NOMO-1 treated with DMSO at 0.1 percent for 48 hours (cell line): ENCODE data around the gene TMPRSS9.
"Not testable (repeated sequence)": the region's sequence is repeated elsewhere in the genome, so short reads cannot be mapped to it uniquely, and the experiment has no call there.

Source experiments
- DNase-seq: peaks from one replicate; lab custom pipeline; 2025; ENCODE audit not compliant: unreplicated experiment; lab: John Stamatoyannopoulos, UW

The TMPRSS9 gene

DNA sequence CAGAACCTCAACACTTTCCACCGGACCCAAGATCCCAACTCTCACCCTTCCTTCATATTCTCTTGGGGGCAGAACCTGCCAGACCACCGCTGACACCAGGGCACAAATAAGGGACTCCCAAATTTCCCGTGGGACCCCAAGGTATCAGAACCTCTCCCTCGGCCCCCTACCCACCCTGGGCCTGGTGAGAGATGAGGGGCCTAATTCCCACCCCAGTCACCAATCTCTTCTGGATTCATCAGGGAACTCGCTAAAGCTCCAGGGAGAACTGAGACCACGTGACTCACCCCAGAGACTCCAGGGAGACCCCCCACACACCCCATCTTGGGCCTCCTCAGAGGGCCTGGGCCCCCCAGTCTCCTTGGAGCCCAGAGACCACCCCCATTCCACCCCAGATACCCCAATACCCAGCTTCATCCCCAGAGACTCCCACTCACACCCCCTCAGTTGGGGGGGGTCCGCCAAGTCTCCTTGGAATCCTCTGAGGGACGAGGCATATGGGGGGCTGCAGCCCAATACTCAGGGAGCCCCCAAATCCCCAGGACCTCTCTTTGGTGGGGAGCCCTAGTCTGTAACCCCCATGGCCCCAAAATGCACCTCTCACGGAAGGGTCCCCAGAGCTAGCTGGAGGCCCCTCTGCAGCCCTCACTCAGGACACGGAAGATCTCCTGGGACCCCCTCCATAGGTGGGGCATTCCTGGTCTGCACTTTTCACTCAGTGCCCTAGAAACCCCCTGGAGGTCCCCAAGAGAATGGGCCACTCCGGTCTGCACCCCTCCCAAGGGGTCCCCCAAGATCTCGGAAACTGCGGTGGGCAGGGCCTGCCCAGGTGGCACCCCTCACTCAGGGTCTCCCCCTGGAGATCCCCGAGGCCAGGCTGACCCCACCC is 95.1 kb downstream of the TMPRSS9 start:
- no peak for DNase-seq

DNA sequence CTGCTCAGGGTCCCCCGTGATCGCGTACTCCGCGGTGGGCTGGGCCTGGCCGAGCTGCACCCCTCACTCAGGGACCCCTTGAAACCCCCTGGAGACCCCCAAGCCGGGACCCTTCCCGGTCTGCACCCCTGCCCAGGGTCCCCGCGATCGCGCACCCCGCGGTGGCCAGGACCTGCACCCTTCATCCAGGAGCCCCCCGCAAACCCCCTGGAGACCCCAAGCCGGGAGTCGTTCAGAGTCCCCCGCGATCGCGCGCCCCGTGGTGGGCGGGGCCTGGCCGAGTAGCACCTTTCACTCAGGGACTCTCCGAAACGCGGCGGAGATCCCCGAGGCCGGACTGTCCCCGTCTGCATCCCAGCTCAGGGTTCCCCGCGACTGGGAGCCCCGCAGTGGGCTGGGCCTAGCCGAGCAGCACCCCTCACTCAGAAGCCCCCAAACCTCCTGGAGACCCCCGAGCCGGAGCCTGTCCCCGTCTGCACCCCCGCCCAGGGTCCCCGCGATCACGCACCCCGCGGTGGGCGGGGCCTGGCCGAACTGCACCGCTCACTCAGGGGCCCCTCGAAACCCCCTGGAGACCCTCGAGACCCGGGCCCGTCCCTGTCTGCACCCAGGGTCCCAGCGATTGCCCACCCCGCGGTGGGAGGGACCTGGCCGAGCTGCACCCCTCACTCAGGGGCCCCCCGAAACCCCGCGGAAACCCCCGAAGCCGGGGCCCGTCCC is 95.9 kb downstream of the TMPRSS9 start:
- DNase-seq = no peak

DNA sequence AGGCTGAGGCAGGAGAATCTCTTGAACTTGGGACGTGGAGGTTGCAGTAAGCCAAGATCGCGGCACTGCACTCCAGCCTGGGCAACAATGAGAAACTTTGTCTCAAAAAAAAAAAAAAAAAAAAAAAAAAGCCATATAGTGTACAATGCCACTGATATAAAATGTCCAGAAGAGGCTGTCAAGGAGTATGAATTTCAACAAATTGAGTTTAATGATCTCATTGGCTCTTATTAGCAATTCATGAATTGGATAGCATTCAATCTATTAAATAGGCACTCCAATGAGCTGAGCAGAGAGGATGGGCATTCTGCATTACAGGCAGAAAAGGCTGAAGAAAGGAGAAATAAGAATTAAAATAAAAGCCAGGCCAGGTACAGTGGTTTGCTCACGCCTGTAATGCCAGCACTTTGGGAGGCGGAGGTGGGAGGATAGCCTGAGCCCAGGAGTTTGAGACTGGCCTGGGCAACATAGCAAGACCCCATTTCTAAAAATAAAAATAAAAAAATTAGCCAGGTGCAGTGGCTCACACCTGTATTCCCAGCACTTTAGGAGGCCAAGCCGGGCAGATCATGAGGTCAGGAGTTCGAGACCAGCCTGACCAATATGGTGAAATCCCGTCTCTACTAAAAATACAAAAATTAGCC is 97.5 kb downstream of the TMPRSS9 start:
- no peak for DNase-seq

DNA sequence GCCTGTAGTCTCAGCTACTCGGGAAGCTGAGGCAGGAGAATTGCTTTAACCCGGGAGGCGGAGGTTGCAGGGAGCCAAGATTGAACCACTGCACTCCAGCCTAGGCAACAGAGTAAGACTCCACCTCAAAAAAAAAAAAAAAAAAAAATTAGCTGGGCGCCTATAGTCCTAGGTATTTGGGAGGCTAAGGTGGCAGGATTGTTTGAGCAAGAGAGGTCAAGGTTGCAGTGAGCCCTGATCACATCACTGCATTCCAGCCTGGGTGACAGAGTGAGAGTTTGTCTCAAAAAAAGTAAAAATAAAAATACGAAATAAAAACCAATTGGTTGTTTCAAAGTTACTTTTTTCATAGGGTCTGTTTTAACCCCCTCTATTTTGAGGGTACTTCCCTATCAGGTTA is 98.0 kb downstream of the TMPRSS9 start:
- DNase-seq = no peak

DNA sequence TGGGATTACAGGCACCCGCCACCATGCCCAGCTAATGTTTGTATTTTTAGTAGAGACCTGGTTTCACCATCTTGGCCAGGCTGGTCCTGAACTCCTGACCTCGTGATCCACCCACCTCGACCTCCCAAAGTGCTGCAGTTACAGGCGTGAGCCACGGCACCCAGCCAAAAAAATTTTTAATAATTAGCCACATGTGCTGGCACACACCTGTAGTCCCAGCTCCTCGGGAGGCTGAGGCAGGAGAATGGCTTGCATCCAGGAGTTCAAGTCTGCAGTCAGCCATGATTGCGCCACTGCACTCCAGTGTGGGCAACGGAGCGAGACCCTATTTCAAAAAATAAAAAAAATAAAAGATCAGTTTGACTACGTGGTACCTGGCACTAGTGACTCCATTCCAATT is 98.7 kb downstream of the TMPRSS9 start:
- DNase-seq = not testable (repeated sequence)

DNA sequence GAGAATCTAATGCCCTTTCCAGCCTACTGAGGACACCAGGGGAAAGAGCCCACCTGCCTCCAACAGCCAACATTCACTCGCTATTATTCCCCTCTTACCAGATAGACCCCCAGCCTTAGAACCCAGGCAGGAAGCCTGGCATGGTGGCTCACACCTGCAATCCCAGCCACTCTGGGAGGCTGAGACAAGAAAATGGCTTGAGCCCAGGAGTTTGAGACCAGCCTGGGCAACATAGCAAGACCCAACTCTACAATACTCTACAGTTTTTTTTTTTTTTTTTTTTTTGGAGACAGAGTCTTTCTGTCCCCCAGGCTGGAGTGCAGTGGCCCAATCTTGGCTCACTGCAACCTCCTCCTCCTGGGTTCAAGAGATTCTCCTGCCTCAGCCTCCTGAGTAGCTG is 100.2 kb downstream of the TMPRSS9 start:
- no peak for DNase-seq

DNA sequence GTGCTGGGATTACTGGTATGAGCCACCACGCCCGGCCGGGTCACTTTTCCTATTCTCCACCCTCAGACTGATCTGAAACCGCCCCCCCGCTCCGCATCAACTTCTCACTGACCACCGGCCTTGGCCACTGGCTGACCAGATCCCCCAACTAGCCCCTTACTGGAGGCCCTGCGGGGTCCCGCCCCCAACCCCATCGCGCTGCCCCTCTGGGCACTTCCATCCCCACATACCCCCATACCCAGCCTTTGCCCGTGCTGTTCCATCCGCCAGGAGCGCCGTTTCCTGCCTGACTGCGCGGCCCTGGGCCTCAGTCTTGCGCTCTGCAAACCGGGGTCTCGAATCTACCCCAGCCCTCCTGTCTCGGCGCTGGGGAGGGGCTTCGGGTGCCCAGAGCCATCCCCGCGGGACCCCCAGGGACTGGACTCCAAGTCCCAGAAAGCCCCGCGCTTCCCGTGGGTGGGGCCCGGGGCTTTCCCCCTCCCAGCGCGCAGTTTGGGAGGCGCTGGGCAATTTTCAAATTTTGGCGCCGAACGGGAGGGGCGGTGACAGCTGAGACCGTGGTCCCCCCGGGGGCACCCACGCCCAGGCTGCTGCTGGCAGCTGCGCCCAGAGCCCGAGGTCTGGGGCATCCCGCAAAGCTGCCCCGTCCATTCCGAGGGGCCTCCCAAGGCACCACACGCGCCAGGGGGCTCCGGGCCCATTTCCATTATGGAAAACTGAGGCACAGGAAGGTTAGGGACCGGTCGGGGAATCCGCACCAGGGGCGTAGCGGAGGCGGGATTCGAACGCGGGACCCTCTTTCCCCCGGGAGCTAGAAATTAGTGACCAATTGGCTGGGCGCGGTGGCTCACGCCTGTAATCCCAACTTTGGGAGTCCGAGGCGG is 101.9 kb downstream of the TMPRSS9 start:
- DNase-seq = no peak

DNA sequence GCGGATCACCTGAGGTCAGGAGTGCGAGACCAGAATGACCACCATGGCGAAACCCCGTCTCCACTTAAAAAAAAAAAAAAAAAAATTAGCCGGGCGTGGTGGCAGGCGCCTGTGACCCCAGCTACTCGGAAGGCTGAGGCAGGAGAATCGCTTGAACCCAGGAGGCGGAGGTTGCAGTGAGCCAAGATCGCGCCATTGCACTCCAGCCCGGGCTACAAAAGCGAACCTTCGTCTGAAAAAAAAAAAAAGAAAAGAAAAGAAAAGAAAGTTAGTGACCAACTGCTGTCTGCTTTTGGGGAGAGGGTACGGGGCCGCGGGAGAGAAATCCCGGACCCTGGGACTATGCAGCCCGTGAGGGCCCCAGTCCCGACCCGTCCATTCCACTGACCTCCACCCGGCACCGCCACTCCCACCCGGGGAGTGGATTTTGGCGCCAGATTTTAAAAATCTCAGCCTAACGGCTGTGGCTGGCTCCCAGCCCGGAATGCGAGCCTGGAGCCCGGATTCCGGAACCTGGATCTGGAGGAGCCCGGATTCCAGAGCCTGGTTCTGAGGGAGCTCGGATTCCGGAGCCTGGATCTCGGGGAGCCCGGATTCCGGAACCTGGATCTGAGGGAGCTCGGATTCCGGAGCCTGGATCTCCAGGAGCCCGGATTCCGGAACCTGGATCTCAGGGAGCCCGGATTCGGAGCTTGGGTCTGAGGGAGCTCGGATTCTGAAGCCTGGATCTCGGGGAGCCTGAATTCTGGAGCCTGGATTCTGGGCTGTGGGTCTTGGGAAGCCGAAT is 102.8 kb downstream of the TMPRSS9 start:
- DNase-seq = no peak

DNA sequence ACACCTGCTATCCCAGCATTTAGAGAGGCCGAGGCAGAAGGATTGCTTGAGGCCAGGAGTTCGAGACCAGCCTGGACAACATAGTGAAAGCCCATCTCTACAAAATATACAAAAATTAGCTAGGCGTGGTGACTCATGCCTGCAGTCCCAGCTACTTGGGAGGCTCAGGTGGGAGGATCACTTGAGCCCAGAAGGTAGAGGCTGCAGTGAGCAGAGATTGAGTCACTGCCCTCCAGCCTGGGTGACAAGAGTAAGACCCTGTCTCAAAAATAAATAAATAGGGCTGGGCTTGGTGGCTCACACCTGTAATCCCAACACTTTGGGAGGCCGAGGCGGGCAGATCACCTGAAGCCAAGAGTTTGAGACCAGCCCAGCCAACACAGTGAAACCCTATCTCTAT is 103.6 kb downstream of the TMPRSS9 start:
- DNase-seq = not testable (repeated sequence)

DNA sequence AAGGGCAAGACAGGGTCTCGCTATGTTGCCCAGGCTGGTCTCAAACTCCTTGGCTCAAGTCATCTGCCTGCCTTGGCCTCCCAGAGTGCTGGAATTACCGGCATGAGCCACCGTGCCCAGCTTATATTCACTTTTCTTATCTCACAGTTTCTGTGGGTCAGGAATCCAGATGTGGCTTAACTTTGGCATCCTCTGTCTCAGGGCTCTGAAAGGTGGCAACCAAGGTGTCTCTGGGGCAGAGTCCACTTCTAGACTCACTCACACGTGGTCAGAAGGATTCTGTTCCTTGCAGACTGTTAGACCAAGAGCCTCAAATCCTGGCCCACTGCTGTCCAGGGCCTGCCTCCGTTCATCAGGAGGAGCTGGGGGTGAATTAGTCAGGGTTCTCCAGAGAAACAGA is 104.3 kb downstream of the TMPRSS9 start:
- DNase-seq = no peak

DNA sequence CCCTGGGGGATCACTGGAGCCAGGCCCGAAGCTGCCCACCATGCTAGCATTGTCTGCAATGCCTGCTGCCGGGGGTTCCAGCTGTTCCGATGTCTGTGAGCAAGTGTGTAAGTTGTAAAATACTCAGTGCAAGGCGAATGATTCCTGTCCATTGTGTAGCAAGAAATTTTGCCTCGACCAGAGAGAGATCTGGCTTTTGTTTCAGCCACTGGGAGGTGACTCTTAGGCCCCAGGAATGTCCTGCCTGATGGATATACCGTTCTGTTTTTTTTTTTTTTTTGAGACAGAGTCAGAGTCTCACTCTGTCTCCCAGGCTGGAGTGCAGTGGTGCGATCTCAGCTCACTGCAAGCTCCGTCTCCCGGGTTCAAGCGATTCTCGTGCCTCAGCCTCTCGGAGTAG is 108.5 kb downstream of the TMPRSS9 start:
- no peak for DNase-seq

DNA sequence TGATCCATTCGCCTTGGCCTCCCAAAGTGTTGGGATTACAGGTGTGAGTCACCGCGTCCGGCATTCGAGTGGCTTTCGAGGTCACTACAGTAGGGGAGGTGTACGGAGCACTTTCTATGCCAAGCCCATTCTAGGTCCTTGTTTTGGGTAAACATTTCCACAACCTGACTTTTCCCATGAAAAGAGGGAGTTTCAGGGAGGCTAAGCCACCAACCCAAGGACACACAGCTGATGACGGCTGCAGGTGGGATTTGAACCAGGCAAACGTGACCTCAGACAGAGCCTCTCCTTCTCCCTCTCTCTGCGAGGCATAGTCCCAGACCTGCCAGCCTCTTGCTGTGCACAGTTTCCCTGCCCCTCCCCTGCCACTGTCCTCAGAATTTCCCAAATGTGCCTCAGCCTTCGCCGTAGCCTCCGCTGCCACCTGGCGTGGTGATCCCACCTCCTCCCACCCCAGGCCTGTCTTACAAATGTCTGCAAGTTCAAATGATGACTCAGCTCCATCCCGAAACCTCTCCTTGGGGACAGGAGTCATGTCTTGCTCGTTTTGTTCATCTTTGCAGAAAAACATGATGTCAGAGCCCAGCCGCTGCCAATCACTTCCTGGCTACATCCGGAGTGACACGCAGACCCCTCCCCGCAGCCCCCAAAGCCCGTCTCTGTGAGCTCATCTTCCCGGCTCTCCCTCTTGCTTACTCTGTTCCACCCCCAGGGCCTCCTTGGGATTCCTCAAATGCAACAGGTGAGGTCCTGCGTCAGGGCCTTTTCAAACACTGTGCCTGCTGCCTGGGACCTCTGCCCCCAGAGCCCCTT is 109.2 kb downstream of the TMPRSS9 start:
- no peak for DNase-seq

DNA sequence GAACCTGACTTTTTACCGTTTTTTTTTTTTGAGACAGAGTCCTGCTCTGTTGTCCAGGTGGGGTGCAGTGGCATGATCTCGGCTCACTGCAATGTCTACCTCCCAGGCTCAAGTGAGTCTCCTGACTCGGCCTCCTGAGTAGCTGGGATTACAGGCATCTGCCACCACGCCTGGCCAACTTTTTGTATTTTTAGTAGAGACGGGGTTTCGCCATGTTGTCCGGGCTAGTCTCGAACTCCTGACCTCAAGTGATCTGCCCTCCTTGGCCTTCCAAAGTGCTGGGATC is 109.8 kb downstream of the TMPRSS9 start:
- not testable (repeated sequence) for DNase-seq

DNA sequence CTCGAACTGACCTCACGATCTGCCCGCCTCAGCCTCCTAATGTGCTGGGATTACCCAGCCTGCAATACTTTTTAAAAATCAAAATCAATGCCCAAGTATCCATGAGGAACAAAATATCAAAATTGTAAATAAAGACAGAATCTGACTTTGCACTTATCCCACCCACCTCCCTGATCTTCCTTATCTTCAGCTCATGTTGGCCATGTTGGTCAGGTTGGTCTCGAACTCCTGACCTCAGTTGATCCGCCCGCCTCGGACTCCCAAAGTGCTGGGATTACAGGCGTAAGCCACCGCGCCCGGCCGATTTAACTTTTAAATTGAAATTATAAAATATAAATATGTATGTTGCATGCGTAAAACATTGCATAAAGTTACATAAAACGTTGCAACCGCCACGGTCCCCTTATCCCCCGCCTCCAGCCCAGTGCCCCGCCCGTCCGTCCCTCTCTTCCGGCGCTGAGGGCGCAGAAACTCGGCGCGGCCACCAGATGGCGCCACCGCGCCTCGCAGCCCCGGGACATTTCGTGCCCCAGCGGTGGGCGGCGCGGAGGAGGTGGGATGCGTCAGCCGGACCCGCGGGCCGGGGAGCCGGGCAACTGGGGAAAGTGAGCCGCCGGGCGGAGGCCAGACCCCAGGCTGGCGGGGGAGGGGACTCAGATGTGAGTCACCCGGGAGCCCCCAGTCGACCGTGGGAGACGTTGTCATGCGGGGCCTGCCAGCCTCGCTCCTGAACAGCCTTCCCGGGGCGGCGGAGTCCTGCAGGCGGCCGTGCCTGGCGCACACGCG is 114.4 kb downstream of the TMPRSS9 start:
- peak; percentile 83 for DNase-seq

DNA sequence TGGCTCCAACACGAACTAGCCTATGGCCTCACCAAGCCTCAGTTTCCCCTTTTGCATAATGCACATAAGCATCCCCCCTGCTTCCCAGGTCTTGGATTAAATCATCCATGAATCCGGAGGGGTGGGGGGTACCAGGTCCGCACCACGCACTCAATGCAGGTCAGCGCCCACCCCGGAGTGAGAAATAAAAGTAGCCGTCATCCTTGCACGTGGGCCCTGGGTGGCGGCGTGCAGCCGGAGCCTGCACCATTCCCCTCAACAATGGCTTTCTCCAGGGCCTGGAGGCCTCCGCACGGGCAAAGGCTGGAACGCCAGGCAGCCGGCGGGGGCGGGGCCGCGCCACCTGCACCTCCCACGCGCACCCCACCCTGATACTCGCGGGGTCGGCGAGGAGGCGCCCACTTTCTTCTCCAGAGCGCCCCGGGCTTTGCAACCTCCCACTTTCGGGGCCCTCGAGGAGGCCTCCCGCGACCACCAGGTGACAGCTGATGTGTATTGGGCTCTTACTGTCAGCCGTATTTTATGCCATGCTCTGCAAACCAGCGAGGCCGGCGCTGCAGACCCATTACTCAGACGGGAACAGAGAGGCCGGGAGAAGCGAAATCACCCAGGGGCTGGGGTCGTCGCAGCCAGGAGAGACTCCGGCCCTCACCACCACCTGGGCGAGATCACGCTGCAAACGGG is 115.1 kb downstream of the TMPRSS9 start:
- peak; percentile 46 for DNase-seq
